Stimulated activated CD4-positive, alpha-beta T cell treated with anti-CD3 and anti-CD28 coated beads, TNF-alpha, amount 100 ng/mL, for 1 hour (primary cell): ENCODE results near the gene NR2F1-AS1.
"Not testable (repeated sequence)": the region's sequence is repeated elsewhere in the genome, so short reads cannot be mapped to it uniquely, and the experiment has no call there.

Experiments
- DNase-seq, 3 donors: peaks; one replicate each; pipeline ENCODE4 v3.0.0-alpha.2; 2020; ENCODE audit warnings: low read depth in 3 of 3, low spot score in 1 of 3

NR2F1-AS1 gene

GRCh38 chr5:93577854-93578812 lies 2.9 kb downstream of the NR2F1-AS1 start:
- no peak for DNase-seq

GRCh38 chr5:93576994-93577853 lies 3.8 kb downstream of the NR2F1-AS1 start:
- no peak for DNase-seq

- DNase-seq, result no peak
These were observed 5.3 kb downstream of the NR2F1-AS1 start for GRCh38 chr5:93575461-93576414.

- no peak for DNase-seq
These were observed 6.3 kb downstream of the NR2F1-AS1 start for GRCh38 chr5:93574491-93575305.

- no peak for DNase-seq
These were observed 7.4 kb downstream of the NR2F1-AS1 start for GRCh38 chr5:93573354-93574351.

GRCh38 chr5:93572608-93573353 lies 8.2 kb downstream of the NR2F1-AS1 start:
- no peak for DNase-seq

GRCh38 chr5:93572101-93572607 lies 8.9 kb downstream of the NR2F1-AS1 start:
- no peak for DNase-seq

- no peak for DNase-seq
These were observed 9.7 kb downstream of the NR2F1-AS1 start for GRCh38 chr5:93571114-93571949.

- DNase-seq, result no peak
These were observed 10.5 kb downstream of the NR2F1-AS1 start for GRCh38 chr5:93570294-93571113.

- no peak for DNase-seq
These were observed 11.5 kb downstream of the NR2F1-AS1 start for GRCh38 chr5:93569300-93570160.

GRCh38 chr5:93567424-93567823 lies 13.6 kb downstream of the NR2F1-AS1 start:
- DNase-seq, result no peak

GRCh38 chr5:93566091-93566490 lies 14.9 kb downstream of the NR2F1-AS1 start:
- no peak for DNase-seq

- DNase-seq, result no peak
These were observed 23.9 kb downstream of the NR2F1-AS1 start for GRCh38 chr5:93557021-93557604.

- not testable (repeated sequence) for DNase-seq
These were observed 31.4 kb downstream of the NR2F1-AS1 start for GRCh38 chr5:93549594-93549993.

GRCh38 chr5:93545872-93546271 lies 35.1 kb downstream of the NR2F1-AS1 start:
- no peak for DNase-seq
